OCI-LY7 (cell line): ENCODE measurements around the gene ZBTB44. TPM values are rescaled to one million over a fixed set of nuclear protein-coding genes. Genes with fewer than 3 reads are reported as not detected.

Experiments used
- BruUV-seq: library from RNA; stranded (reverse); fragments of 400-500 nt; replicated peaks from 2 replicates; lab custom pipeline; 2021; lab: Mats Ljungman, UMichigan
- CTCF ChIA-PET: fragments of 300-600 bp; sonication (Branson Sonifier 250); formaldehyde crosslinking; loops from one replicate; lab custom pipeline; 2022; ENCODE audit warnings: antibody characterized with exemption; ENCODE audit not compliant: unreplicated experiment; lab: Charles Lee
- POLR2A ChIA-PET: fragments of 300-600 bp; sonication (Branson Sonifier 250); formaldehyde crosslinking; loops from one replicate; lab custom pipeline; 2022; ENCODE audit warnings: antibody characterized with exemption; lab: Charles Lee
- DNase-seq: peaks from one replicate; pipeline ENCODE4 v3.0.0-alpha.2; 2015; ENCODE audit warnings: low spot score
- H2AFZ ChIP-seq: fragments of 200-600 bp; sonication (generic), shearing (Covaris generic); 2 replicates; pipeline ENCODE4 v1.6.1; 2014; ENCODE audit warnings: mild to moderate bottlenecking, antibody characterized with exemption, low read length, moderate library complexity
- H3K27ac ChIP-seq: fragments of 200-600 bp; sonication (generic); 2 replicates; pipeline ENCODE4 v1.5.1; 2014; ENCODE audit warnings: mixed run types, low read depth, mild to moderate bottlenecking, moderate library complexity, low read length, inconsistent platforms; ENCODE audit not compliant: poor library complexity, severe bottlenecking
- H3K36me3 ChIP-seq: fragments of 200-600 bp; sonication (generic); 2 replicates; pipeline ENCODE4 v1.6.1; 2014; ENCODE audit warnings: mild to moderate bottlenecking, antibody characterized with exemption, low read length, moderate library complexity, mixed read lengths; ENCODE audit not compliant: insufficient read depth
- H3K4me1 ChIP-seq: fragments of 200-600 bp; sonication (generic); 2 replicates; pipeline ENCODE4 v1.5.1; 2014; ENCODE audit warnings: mild to moderate bottlenecking, low read length; ENCODE audit not compliant: insufficient read depth, poor library complexity, severe bottlenecking
- H3K4me2 ChIP-seq: fragments of 200-600 bp; sonication (generic); 2 replicates; pipeline ENCODE4 v1.6.1; 2014; ENCODE audit warnings: mild to moderate bottlenecking, low read length
- H3K4me3 ChIP-seq: fragments of 200-600 bp; sonication (generic); 2 replicates; pipeline ENCODE4 v1.5.1; 2014; ENCODE audit warnings: mild to moderate bottlenecking, low read depth, low read length; ENCODE audit not compliant: poor library complexity, severe bottlenecking
- H3K79me2 ChIP-seq: fragments of 200-600 bp; sonication (generic); 2 replicates; pipeline ENCODE4 v1.6.1; 2016; ENCODE audit warnings: low read depth, mild to moderate bottlenecking, low read length, moderate library complexity, mixed read lengths; ENCODE audit not compliant: insufficient read depth
- H3K9me2 ChIP-seq: fragments of 200-600 bp; sonication (generic); 2 replicates; pipeline ENCODE4 v1.6.1; 2016; ENCODE audit warnings: mild to moderate bottlenecking, low read length, mixed read lengths; ENCODE audit not compliant: insufficient read depth
- H3K9me3 ChIP-seq: fragments of 200-600 bp; sonication (generic); 2 replicates; pipeline ENCODE4 v1.6.1; 2014; ENCODE audit warnings: mild to moderate bottlenecking, mixed run types, low read length, mixed read lengths
- H4K20me1 ChIP-seq: fragments of 200-600 bp; sonication (generic); 2 replicates; pipeline ENCODE4 v1.6.1; 2014; ENCODE audit warnings: mild to moderate bottlenecking, antibody characterized with exemption, low read length, moderate library complexity, mixed read lengths; ENCODE audit not compliant: insufficient read depth
- EZH2phosphoT487 ChIP-seq: fragments of 200-600 bp; sonication (generic); IDR thresholded peaks from 2 replicates; pipeline ENCODE4 v1.6.1; 2018; ENCODE audit warnings: low read depth, borderline replicate concordance, mild to moderate bottlenecking, mixed run types, antibody characterized with exemption, low read length, moderate library complexity, mixed read lengths
- intact Hi-C: fragments of 100-400 bp; cut with micrococcal nuclease; formaldehyde crosslinking; loops from one replicate; pipeline ENCODE4 v1.10.0; 2022; ENCODE audit not compliant: unreplicated experiment
- total RNA-seq, 2 experiments: library from RNA; depleted of rRNA in 1 of 2; stranded (reverse); fragments of >200 nt in 1 of 2; shearing (Covaris generic) in 1 of 2; gene quantifications; 2 replicates each; pipeline ENCODE4 v1.2.3, GENCODE V29; 2014 to 2022
- TF ChIP-seq, protein P1 (sequence below): fragments of 200-600 bp; sonication (generic); conservative IDR thresholded peaks from 2 replicates; pipeline ENCODE4 v1.5.1; 2014; ENCODE audit warnings: mild to moderate bottlenecking, antibody characterized with exemption, low read length, moderate library complexity, mixed read lengths

ZBTB44 gene
- total RNA-seq, 2 experiments from 2014 or later = 57.4 to 60.2 TPM

DNA sequence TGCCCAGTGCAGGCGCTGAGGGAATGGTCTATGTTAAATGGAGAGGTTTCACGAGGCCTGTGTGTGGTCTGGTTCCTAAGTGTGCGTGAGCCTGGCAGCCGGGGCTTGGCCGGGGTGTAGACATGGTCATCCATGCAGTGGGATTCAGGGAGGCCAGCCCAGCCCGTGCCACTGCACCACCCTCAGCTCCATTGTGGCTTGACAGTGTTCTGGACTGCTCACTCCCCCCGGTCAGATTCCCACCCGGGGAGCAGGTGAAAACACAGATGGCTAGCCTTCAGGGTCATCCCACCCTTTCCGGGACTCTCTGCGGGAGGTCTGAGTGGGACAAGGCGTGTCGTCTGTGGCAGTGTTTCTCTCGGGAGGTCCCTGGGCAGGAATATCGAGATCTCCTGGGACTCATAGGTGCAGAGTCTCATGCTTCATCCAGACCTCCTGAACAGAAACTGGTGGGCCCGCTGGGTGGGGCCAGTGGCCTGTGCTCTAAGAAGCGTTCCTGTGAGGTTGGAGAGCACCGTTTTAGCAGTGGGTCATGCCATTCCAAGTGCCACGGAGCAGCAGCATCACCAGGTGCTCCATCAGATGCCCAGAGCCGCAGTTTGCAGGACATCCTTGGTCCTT is 102.8 kb downstream of the ZBTB44 start:
- intact Hi-C loops = loop anchor here (2.0 to 5.0 kb wide), 3 partner anchors 100 to 651 kb away; partner anchors contain the start of gene ZBTB44
- no peak for DNase-seq
- no TSS peak for BruUV-seq

DNA sequence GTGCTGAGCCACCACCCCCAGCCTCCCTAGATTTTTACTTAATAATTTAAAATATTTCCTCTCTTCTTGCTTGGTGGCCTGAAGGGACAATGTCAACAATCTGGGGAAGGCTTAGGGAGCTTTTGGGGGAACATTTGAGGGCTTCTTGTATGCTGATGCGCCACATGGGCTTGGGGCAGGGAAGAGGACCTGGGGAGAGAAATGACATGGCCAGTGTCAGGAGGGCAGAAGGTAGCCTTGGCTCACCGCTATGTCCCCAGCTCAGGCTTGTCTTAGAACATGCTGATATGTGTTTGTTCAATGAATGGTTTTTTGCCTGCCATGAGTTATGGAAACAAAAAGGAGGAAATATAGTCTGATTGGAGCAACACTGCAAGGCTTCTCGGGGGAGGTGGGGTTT is 103.6 kb downstream of the ZBTB44 start:
- TF ChIP-seq, protein P1, sequence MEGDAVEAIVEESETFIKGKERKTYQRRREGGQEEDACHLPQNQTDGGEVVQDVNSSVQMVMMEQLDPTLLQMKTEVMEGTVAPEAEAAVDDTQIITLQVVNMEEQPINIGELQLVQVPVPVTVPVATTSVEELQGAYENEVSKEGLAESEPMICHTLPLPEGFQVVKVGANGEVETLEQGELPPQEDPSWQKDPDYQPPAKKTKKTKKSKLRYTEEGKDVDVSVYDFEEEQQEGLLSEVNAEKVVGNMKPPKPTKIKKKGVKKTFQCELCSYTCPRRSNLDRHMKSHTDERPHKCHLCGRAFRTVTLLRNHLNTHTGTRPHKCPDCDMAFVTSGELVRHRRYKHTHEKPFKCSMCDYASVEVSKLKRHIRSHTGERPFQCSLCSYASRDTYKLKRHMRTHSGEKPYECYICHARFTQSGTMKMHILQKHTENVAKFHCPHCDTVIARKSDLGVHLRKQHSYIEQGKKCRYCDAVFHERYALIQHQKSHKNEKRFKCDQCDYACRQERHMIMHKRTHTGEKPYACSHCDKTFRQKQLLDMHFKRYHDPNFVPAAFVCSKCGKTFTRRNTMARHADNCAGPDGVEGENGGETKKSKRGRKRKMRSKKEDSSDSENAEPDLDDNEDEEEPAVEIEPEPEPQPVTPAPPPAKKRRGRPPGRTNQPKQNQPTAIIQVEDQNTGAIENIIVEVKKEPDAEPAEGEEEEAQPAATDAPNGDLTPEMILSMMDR = no peak
- TF ChIP-seq EZH2phosphoT487 = no peak
- Histone ChIP-seq H3K9me2 (no peaks in the 10 kb centered on the region), H3K4me3 (no peak overlapping the region), H2AFZ (no peak overlapping the region), H3K4me2 (no peak overlapping the region), H3K9me3 (no peaks in the 10 kb centered on the region), H3K27ac (no peak overlapping the region), H3K36me3 (peaks cover 76% of the 10 kb centered on the region), H3K4me1 (peaks cover 9% of the 10 kb centered on the region), H4K20me1 (no peaks in the 10 kb centered on the region), H3K79me2 (no peaks in the 10 kb centered on the region)
- no peak for DNase-seq
- no TSS peak for BruUV-seq
- POLR2A ChIA-PET = interaction anchor here (0.6 to 0.7 kb wide), 2 partner anchors 655 to 1365 kb away, joined by 3 to 6 read pairs; no protein-coding TSS in a partner anchor
- intact Hi-C loops = loop anchor here (5.0 kb wide), 1 partner anchor 101 kb away; the partner anchor contains the start of gene ZBTB44
- CTCF ChIA-PET = no interaction called here

More for the DNA sequence above, 102.8 kb downstream of the ZBTB44 start:
- peaks cover 70% of the 10 kb centered on the region for H3K36me3 ChIP-seq
- no peaks in the 10 kb centered on the region for H3K9me3 ChIP-seq
- H2AFZ ChIP-seq = no peak overlapping the region
- ChIA-PET CTCF (no interaction called here), POLR2A (no interaction called here)
- TF ChIP-seq EZH2phosphoT487 = no peak
- TF ChIP-seq, protein P1 = no peak
- H3K79me2 ChIP-seq = no peaks in the 10 kb centered on the region
- no peaks in the 10 kb centered on the region for H3K9me2 ChIP-seq
- no peak overlapping the region for H3K4me3 ChIP-seq
- no peak overlapping the region for H3K4me2 ChIP-seq
- H3K4me1 ChIP-seq = peaks cover 9% of the 10 kb centered on the region
- no peak overlapping the region for H3K27ac ChIP-seq
- no peaks in the 10 kb centered on the region for H4K20me1 ChIP-seq
